HepG2 (cell line): ENCODE data around the gene MRPL38. TPM values are rescaled to one million over a fixed set of nuclear protein-coding genes. Genes with fewer than 3 reads are reported as not detected.

Source experiments
- AKAP8 ChIP-seq: sonication (generic); formaldehyde crosslinking; IDR thresholded peaks from 2 replicates; pipeline ENCODE4 v1.5.1; 2020; ENCODE audit warnings: mild to moderate bottlenecking, missing genetic modification reagents
- ATF5 ChIP-seq: sonication (generic); formaldehyde crosslinking; IDR thresholded peaks from 2 replicates; pipeline ENCODE4 v1.4.0; 2020; ENCODE audit warnings: mild to moderate bottlenecking, low read depth, missing genetic modification reagents
- ELF3 ChIP-seq: IDR thresholded peaks from 2 replicates; pipeline ENCODE4 v1.6.1; 2016; ENCODE audit warnings: missing genetic modification reagents, missing compliant biosample characterization
- ETV6 ChIP-seq: sonication (generic); formaldehyde crosslinking; conservative IDR thresholded peaks from 2 replicates; pipeline ENCODE4 v1.4.0; 2020; ENCODE audit warnings: missing genetic modification reagents
- EZH2 ChIP-seq: conservative IDR thresholded peaks from 2 replicates; pipeline ENCODE4 v1.6.1; 2012; ENCODE audit warnings: mild to moderate bottlenecking, low read depth, low read length, moderate library complexity
- FOXM1 ChIP-seq: sonication (generic); formaldehyde crosslinking; IDR thresholded peaks from 2 replicates; pipeline ENCODE4 v1.5.0; 2020; ENCODE audit warnings: missing genetic modification reagents
- GMEB2 ChIP-seq: IDR thresholded peaks from 2 replicates; pipeline ENCODE4 v1.6.1; 2016; ENCODE audit warnings: missing biosample characterization, missing genetic modification reagents, low read depth
- GZF1 ChIP-seq: sonication (generic); formaldehyde crosslinking; IDR thresholded peaks from 2 replicates; pipeline ENCODE4 v1.5.1; 2020; ENCODE audit warnings: mild to moderate bottlenecking, missing genetic modification reagents
- HDAC6 ChIP-seq: fragments of 200-600 bp; sonication (generic); IDR thresholded peaks from 2 replicates; pipeline ENCODE4 v1.7.0; 2017; ENCODE audit warnings: mild to moderate bottlenecking, antibody characterized with exemption, low read length, low read depth
- HOMEZ ChIP-seq: IDR thresholded peaks from 2 replicates; pipeline ENCODE4 v1.6.1; 2016; ENCODE audit warnings: low read depth
- HOXA9 ChIP-seq: sonication (generic); formaldehyde crosslinking; IDR thresholded peaks from 2 replicates; pipeline ENCODE4 v1.8.1; 2022; ENCODE audit warnings: missing genetic modification reagents, mild to moderate bottlenecking, moderate library complexity, borderline replicate concordance
- PAF1 ChIP-seq: IDR thresholded peaks from 2 replicates; pipeline ENCODE4 v1.6.1; 2016; ENCODE audit warnings: missing genetic modification reagents, missing compliant biosample characterization
- RNF2 ChIP-seq: fragments of 450-650 bp; conservative IDR thresholded peaks from 2 replicates; pipeline ENCODE4 v1.6.1; 2016; ENCODE audit warnings: low read depth
- SNAPC5 ChIP-seq: sonication (generic); formaldehyde crosslinking; IDR thresholded peaks from 2 replicates; pipeline ENCODE4 v1.8.1; 2023; ENCODE audit warnings: mild to moderate bottlenecking, missing genetic modification reagents, borderline replicate concordance
- SP2 ChIP-seq: sonication (generic); formaldehyde crosslinking; IDR thresholded peaks from 2 replicates; pipeline ENCODE4 v1.5.1; 2020; ENCODE audit warnings: mild to moderate bottlenecking, missing genetic modification reagents
- TERF1 ChIP-seq: sonication (generic); formaldehyde crosslinking; IDR thresholded peaks from 2 replicates; pipeline ENCODE4 v1.8.0; 2022; ENCODE audit warnings: mild to moderate bottlenecking, missing genetic modification reagents, moderate library complexity
- TRIM24 ChIP-seq: sonication (generic); formaldehyde crosslinking; IDR thresholded peaks from 2 replicates; pipeline ENCODE4 v1.8.0; 2022; ENCODE audit warnings: mild to moderate bottlenecking, missing genetic modification reagents
- ZBTB20 ChIP-seq: sonication (generic); formaldehyde crosslinking; IDR thresholded peaks from 2 replicates; pipeline ENCODE4 v1.8.1; 2023; ENCODE audit warnings: missing genetic modification reagents, low read depth, mild to moderate bottlenecking, borderline replicate concordance
- ZMYM2 ChIP-seq: sonication (generic); formaldehyde crosslinking; IDR thresholded peaks from 2 replicates; pipeline ENCODE4 v1.8.0; 2022; ENCODE audit warnings: mild to moderate bottlenecking, missing genetic modification reagents
- ZNF343 ChIP-seq: sonication (generic); formaldehyde crosslinking; IDR thresholded peaks from 2 replicates; pipeline ENCODE4 v1.4.0; 2020; ENCODE audit warnings: mild to moderate bottlenecking, missing genetic modification reagents
- ZNF451 ChIP-seq: sonication (generic); formaldehyde crosslinking; IDR thresholded peaks from 2 replicates; pipeline ENCODE4 v1.5.0; 2020; ENCODE audit warnings: mild to moderate bottlenecking, missing genetic modification reagents
- ZNF530 ChIP-seq: sonication (generic); formaldehyde crosslinking; IDR thresholded peaks from 2 replicates; pipeline ENCODE4 v1.5.0; 2020; ENCODE audit warnings: low read depth, mild to moderate bottlenecking, missing genetic modification reagents
- ZNF749 ChIP-seq: sonication (generic); formaldehyde crosslinking; IDR thresholded peaks from 2 replicates; pipeline ENCODE4 v1.8.0; 2022; ENCODE audit warnings: mild to moderate bottlenecking, missing genetic modification reagents, moderate library complexity, borderline replicate concordance
- polyA plus RNA-seq, 8 experiments: library from polyadenylated mRNA; depleted of rRNA in 3 of 8; stranded (reverse) in 7 of 8; unstranded in 1 of 8; fragments of >200 nt; fragmentation: Illumina TruSeq in 4 of 8; extraction: Trizol in 4 of 8; gene quantifications; 2 replicates each; pipeline versions ENCODE4 v1.2.1 to v1.2.3, GENCODE V29; 2011 to 2016; ENCODE audit warnings: low read depth in 4 of 8, missing spikeins in 1 of 8, mixed read lengths in 1 of 8; ENCODE audit not compliant: insufficient read depth in 1 of 8
- total RNA-seq, 5 experiments: library from RNA; depleted of rRNA; stranded (reverse); fragments of >200 nt; fragmentation: Illumina TruSeq; extraction: Trizol; gene quantifications; 2 replicates each; pipeline ENCODE4 v1.2.3, GENCODE V29; 2016; ENCODE audit warnings: low read depth in 1 of 5
- TF ChIP-seq, protein P1 (sequence below): sonication (generic); formaldehyde crosslinking; IDR thresholded peaks from 2 replicates; pipeline ENCODE4 v1.4.0; 2020; ENCODE audit warnings: missing genetic modification reagents

The MRPL38 gene
- total and polyA plus RNA-seq, 2 of the 13 experiments (the other 11 are each of a cell fraction or from before 2014, with no cell fraction given), result 83.7 to 125 TPM

- TF ChIP-seq ZMYM2 (CRISPR knock-in tag) (no peak; the same call in 1 of the 2 replicates), ZNF530 (CRISPR knock-in tag) (no peak), HOMEZ (CRISPR knock-in tag) (0 out of 2 replicates have a peak, but pooled peaks have one; percentile 8), ZNF749 (CRISPR knock-in tag) (peak; percentile 97), HDAC6 (no peak), SP2 (CRISPR knock-in tag) (peak; percentile 81), ZNF343 (0 out of 2 replicates have a peak, but pooled peaks have one; percentile 27), ELF3 (CRISPR knock-in tag) (peak; percentile 91), ZNF451 (peak; percentile 58), PAF1 (CRISPR knock-in tag) (no peak), RNF2 (0 out of 2 replicates have a peak, but pooled peaks have one; percentile 31), GZF1 (CRISPR knock-in tag) (peak; percentile 38; the same call in 1 of the 2 replicates), TERF1 (CRISPR knock-in tag) (0 out of 2 replicates have a peak, but pooled peaks have one; percentile 68), AKAP8 (peak; percentile 92; the same call in 1 of the 2 replicates), EZH2 (no peak), ETV6 (CRISPR knock-in tag) (no peak; the same call in 1 of the 2 replicates), GMEB2 (CRISPR knock-in tag) (peak; percentile 80), ZBTB20 (CRISPR knock-in tag) (no peak), HOXA9 (CRISPR knock-in tag) (peak; percentile 51; the same call in 1 of the 2 replicates), ATF5 (CRISPR knock-in tag) (0 out of 2 replicates have a peak, but pooled peaks have one; percentile 70), SNAPC5 (CRISPR knock-in tag) (no peak), FOXM1 (CRISPR knock-in tag) (no peak), TRIM24 (CRISPR knock-in tag) (no peak)
- TF ChIP-seq, protein P1, sequence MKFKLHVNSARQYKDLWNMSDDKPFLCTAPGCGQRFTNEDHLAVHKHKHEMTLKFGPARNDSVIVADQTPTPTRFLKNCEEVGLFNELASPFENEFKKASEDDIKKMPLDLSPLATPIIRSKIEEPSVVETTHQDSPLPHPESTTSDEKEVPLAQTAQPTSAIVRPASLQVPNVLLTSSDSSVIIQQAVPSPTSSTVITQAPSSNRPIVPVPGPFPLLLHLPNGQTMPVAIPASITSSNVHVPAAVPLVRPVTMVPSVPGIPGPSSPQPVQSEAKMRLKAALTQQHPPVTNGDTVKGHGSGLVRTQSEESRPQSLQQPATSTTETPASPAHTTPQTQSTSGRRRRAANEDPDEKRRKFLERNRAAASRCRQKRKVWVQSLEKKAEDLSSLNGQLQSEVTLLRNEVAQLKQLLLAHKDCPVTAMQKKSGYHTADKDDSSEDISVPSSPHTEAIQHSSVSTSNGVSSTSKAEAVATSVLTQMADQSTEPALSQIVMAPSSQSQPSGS (CRISPR knock-in tag), result peak; percentile 84
Observed at GRCh38 chr17:75855310-75856061, 49.2 kb downstream of the MRPL38 start, which contains the start of gene WBP2 (continued).
